ENCODE results near the gene TBPL2.

DNA sequence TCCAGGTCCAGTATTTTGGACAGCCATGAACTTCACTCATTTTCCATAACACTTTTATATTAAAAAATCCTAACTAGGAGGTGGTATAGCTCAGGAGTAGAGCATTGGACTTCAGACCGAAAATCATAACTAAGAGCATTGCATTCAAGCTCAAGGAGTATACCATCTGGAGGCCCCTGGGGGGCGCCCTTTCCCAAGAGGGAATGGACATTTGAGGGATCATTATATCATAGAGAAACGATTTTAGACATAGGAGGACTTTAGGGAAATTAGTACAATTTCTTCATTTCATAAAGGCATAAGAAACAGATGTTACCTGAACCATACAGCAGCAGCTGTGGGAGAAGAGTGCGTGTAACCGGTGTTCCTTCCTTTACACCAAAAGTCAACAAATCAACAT is 23.6 kb downstream of the TBPL2 start:
- TF ChIP-seq EZH2 (IDR thresholded peaks at IDR 0.05; ENCODE audit: borderline replicate concordance, low read length): no peak
- TF ChIP-seq, protein P1, sequence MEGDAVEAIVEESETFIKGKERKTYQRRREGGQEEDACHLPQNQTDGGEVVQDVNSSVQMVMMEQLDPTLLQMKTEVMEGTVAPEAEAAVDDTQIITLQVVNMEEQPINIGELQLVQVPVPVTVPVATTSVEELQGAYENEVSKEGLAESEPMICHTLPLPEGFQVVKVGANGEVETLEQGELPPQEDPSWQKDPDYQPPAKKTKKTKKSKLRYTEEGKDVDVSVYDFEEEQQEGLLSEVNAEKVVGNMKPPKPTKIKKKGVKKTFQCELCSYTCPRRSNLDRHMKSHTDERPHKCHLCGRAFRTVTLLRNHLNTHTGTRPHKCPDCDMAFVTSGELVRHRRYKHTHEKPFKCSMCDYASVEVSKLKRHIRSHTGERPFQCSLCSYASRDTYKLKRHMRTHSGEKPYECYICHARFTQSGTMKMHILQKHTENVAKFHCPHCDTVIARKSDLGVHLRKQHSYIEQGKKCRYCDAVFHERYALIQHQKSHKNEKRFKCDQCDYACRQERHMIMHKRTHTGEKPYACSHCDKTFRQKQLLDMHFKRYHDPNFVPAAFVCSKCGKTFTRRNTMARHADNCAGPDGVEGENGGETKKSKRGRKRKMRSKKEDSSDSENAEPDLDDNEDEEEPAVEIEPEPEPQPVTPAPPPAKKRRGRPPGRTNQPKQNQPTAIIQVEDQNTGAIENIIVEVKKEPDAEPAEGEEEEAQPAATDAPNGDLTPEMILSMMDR (conservative IDR thresholded peaks at IDR 0.05 in 1 of 2, IDR thresholded peaks at IDR 0.05 in 1 of 2; ENCODE audit: extremely low read depth in 1 of 2, insufficient read depth in 1 of 2, low read depth in 1 of 2, low read length in 2 of 2): peak; percentile 76

All from mammary epithelial cell (primary cell).